ENCODE results near the gene DMRTA2. TPM values are rescaled to one million over a fixed set of nuclear protein-coding genes. Genes with fewer than 3 reads are reported as not detected.

DMRTA2 gene
- total and polyA plus RNA-seq, 2 of the 4 experiments (the other 2 are of a cell fraction), result 0.02 TPM; not detected in 1

DNA sequence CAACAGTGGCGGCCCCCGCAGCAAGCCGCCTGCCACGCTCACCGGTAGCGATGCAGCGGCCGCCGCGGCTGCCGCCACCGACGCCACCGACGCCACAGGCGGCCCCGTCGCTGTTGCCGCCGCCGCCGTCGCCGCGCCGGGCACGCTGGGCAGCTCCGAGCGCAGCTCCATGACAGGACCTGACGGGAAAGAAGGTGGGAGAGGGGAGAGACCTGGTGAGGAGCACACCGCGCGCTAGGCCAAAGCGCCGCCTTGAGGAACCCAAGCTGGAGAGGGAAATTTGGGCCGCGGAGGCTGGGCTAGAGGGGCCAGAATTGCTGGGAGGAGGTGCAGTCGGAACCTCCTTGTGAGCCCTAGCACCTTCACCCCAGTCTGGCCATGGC is 1.9 kb downstream of the DMRTA2 start (continued):
- TF ChIP-seq, protein P1, sequence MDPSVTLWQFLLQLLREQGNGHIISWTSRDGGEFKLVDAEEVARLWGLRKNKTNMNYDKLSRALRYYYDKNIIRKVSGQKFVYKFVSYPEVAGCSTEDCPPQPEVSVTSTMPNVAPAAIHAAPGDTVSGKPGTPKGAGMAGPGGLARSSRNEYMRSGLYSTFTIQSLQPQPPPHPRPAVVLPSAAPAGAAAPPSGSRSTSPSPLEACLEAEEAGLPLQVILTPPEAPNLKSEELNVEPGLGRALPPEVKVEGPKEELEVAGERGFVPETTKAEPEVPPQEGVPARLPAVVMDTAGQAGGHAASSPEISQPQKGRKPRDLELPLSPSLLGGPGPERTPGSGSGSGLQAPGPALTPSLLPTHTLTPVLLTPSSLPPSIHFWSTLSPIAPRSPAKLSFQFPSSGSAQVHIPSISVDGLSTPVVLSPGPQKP (IDR thresholded peaks at IDR 0.05; ENCODE audit: borderline replicate concordance, low read depth, low read length), result no peak
- TF ChIP-seq, protein P2, sequence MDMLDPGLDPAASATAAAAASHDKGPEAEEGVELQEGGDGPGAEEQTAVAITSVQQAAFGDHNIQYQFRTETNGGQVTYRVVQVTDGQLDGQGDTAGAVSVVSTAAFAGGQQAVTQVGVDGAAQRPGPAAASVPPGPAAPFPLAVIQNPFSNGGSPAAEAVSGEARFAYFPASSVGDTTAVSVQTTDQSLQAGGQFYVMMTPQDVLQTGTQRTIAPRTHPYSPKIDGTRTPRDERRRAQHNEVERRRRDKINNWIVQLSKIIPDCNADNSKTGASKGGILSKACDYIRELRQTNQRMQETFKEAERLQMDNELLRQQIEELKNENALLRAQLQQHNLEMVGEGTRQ (IDR thresholded peaks at IDR 0.05; ENCODE audit: low read depth, low read length), result no peak
- TF ChIP-seq NFE2L2 (IDR thresholded peaks at IDR 0.05; ENCODE audit: low read depth, low read length), result no peak

All from IMR-90 (cell line).